GM19467 (cell line): ENCODE measurements around the gene ZNF385B.
"Not testable (repeated sequence)": the region's sequence is repeated elsewhere in the genome, so short reads cannot be mapped to it uniquely, and the experiment has no call there.

Experiments used
- ATAC-seq: cut with Tn5 transposase; IDR thresholded peaks from one replicate; pipeline ENCODE4 v1.9.1; 2021; ENCODE audit warnings: mild to moderate bottlenecking, moderate library complexity; ENCODE audit not compliant: unreplicated experiment

ZNF385B gene

DNA sequence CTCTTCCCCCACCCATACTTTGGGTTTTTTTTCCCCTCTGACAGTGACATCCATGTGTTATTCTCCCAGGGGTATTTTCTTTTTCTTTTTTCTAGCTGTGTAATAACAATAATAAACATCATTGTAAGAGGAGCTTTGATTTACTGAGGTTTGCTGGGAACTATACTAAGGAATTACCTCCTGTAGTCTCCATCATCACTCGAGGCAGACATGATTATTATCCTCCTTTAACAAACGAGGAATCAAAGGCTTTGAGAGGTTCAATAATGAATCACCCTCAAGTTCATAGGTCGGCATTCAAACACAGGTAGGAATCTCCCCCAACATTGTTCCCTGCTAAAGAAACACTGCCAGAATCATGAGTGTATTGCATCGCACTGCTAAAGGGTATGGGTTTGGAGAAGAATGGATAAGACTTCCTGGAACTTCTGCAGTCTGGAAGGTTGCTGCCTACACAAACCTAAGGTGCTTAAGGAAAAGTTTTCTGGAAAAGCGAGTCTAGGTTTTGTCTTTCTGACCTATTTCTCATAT, 336.5 kb downstream of the ZNF385B start:
- no peak for ATAC-seq

DNA sequence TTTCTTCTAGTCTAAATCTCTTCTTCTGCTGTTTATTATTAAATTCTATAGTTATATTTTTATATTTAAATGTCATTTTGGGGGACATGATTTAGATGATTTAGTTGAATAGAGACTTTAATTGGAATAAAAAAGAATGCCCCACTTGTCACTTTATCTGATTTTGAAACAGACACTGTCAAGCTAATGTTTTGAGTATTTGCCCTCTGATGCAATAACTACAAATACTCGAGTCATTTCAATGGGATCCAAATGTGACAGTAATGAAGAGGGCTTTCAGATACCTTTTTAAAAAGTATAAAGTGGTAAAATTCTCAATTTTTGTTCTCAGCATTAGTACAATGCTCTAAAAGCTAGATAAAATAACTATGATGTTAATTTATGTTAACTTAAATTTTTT, 339.5 kb downstream of the ZNF385B start:
- ATAC-seq = no peak

DNA sequence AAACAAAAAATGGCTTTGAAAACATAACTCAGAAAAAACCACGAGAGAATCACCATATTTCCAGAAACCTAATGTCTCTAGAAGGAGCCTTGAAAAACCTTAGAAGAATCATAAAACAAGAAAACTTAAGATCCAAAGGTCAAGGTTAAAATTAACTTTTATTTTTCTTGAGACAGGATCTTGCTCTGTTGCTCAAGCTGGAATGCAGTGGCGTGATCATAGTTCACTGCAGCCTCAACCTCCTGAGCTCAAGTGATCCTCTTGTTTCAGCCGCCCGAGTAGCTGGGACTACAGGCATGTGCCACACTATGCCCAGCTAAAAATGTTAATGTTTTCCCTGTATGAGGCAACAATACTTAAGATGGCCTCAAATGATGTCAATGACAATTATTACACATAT, 342.6 kb downstream of the ZNF385B start:
- ATAC-seq = no peak

DNA sequence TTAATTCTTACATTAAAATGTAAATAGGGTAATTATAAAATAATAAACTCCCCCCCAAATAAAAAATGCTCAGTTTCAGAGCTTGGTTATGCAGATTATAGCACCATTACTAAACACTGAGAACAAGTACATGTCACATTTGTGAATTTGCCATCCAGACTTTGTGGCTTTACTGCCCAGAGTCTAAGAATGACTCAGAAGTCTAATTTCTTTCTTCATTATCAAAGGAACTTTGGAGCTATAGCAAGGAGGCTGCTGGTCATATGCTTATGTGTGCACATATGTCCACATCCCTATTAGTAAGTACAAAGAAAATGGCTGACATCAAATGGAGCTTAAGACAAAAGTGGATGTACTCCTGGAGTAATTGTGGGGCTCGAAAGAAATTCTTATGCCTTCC, 348.2 kb downstream of the ZNF385B start:
- no peak for ATAC-seq

DNA sequence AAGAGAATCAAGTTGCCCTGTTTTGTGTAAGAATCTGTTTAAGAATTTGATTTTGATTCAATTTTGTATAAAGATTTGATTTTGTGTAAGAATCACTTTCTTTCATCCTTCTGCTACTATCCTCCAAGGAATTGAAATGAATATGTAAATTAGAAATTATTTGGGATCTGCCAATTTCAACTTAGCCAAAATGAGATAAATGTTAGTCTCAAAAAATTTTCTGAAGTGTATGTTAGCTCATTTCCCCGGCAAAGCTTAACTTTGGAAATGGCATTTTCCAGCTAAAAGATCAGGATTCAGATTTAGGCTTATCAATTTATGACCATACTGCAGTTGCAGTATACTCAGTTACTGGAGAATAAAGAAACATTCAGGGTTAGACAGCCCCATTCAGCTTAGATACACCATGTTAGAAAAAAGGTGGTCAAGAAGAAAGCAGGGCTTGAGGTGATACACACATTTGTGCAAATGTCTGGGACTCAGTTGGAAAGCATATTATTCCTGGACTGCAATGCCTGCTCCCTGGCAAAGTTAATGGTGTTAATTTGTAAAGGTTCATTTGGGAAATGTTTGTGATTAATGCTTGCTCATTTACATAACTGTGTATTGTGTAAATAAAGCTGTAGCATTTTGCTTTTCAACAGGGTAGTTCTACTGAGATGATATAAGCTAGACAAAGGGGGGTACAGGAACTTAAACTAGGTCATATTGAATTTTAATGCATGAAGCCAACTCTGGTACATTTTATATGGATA, 349.0 kb downstream of the ZNF385B start:
- no peak for ATAC-seq

DNA sequence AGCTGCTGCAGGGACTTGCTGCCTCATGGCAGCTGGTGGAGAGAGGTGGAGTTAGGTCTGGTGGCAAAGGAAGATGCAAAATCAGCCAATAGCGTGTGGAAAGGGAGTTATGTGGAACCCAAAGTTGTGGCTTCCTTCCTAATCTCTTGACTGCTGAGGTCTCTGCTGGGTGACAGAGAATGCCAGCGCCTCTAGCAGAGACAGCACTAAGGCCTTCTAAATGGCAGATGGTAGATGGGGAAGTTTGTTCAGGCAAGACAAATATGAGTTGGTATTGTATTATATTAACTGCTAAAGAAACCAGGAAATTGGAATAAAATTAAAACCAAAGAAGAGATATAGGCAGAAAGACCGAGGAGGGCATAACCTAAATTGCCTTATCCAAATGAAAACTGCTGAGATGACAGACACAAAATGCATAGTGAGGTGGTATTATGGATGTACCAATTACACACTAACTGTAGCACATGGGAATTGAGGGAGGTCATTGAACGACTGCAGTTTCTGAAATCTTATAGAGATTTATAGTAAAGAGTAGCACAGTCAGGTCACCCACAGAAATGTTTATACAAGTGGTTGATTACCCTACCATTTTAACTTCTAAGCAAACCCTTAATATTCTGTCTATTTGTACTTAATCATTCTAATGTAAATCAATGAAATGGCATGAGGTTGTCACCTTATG, 350.2 kb downstream of the ZNF385B start:
- no peak for ATAC-seq

DNA sequence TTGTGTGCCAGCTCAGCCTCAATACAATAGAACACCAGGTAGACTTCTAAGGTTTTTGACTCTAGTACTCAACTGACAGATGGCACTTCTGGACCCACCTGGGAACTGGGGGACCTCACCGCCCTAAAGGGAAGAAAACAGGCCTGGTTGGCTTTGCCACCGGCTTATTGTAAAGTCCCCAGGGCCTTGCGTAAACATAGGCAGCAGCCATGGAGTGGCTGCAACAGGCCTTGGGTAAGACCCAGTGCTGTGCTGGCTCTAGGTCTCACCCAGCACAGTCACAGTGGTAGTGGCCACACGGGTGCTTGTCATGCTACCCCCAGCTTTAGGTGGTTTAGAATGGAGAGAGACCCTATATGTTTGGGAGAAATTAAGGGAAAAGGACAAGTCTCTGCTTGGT, 366.1 kb downstream of the ZNF385B start:
- no peak for ATAC-seq

DNA sequence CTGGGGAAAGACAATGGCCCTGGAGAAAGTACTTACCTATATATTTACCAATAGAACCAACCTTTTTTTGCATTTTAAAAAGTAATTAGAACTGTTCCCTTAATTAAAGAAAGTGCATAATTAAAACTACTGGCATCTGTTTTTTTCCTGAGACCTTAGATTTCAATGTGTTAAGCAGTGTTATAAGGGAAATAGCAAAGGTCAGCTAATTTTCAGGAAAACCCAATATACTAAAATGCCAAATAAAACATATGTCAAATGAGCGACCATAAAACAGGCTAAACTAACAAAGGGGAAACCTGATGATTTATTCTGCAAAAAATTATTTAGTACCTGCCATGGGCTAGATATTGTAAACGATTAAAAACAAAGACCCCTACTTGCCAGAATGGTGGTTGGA, 372.8 kb downstream of the ZNF385B start:
- no peak for ATAC-seq

DNA sequence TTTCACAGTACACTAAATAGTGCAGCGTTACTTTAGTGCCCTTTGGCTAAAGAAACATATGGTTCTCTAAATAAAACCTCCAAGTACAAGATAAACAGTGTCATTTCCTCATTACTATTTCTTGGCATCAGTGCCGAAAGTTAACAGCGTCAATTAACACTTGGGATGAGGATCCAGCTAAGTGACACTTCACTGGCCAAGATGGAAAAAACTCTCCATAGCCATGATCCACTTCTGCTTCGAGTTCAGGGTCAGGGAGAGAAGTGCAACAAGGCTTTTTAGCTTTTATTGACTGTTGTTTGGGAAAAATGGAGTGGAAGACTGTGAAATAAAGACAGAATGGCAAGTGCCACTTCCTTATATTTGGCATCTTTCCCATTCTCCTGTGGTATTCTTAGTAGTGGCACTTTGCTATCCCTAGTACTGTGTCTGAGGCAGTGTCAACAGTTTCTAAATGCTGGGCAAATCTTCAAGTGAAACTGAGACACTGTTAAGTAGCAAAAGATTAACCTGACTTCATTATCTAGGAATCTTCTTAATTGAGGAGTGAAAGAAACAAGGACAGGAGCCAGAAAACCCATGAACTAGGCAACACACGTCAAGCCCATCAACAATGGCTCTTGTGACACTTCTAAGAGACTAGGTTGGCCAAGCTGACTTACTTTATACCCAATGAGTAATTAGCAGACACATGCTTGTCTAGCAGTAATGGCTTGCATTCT, 374.2 kb downstream of the ZNF385B start:
- no peak for ATAC-seq

DNA sequence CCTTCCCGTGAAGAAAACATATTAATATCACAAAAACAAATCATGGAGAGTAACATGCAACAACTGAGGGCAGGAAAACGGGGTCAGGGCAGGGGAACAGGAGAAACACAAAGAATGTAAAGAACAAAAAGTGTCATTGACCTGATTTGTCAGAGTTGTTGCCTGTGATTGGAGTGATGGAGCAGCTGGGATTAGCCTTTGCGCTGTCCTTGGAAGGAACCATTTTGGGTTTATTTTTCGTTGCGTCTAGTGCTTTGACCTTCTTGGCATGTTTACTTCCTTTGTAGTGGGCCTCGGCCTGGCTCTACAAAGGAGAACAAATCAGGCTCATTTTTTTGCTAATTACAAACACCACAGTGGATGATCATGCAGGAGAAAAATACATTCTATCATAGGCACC, 378.3 kb downstream of the ZNF385B start:
- no peak for ATAC-seq

DNA sequence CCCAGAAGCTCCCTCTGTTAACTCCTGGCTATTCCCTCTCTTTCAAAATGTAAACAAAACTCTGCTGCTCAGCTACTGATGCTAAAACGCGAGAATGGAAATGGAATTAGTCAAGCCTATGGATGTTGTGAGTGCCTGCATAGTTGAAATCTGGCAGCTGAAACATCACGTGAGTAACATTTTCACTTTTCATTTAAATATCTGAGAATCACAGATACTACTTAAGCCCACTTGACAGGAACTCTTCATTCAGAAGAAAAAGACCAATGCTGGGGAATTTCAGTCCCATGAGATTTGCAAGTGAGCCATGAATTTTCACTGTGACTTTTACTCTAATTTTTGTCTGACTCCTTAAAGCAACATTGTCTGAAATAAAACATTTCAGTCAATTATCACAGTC, 381.5 kb downstream of the ZNF385B start:
- ATAC-seq = no peak

DNA sequence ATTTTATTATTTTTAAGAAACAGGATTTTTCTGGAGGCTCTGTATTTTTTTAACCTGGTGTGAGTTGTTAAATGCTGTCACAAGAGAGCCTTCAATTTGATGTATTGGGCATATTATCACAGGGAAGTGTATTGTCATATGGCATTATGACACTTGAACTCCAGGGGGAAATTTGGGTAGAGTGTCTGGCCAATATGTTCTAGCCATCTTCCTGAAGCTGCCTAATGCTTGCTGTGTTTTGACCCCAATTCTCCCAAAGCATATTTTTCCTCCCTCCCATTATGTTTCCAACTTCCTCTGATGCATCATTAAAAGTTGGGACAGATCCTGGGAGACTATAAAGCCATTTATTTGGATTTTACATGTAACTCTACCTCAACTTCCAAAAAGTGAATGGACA, 382.6 kb downstream of the ZNF385B start:
- ATAC-seq = no peak

DNA sequence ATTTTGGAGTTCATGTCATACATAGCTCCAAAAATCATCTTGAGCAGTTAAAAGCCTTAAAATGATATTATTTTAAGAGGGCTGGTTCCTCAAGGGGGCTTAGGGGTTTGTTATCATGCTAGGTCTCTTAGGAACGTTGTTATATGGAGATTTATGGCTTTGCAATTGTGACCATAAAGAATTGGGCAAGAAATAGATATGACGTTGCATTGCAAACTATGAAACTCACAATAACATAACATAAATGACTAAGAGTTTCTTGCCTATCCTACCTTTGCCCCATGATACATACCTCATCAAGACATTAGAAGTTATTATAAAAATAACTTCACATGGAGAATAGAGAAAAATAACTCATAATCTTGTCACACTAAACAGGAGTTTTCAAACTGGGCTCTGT, 390.4 kb downstream of the ZNF385B start:
- ATAC-seq = no peak

DNA sequence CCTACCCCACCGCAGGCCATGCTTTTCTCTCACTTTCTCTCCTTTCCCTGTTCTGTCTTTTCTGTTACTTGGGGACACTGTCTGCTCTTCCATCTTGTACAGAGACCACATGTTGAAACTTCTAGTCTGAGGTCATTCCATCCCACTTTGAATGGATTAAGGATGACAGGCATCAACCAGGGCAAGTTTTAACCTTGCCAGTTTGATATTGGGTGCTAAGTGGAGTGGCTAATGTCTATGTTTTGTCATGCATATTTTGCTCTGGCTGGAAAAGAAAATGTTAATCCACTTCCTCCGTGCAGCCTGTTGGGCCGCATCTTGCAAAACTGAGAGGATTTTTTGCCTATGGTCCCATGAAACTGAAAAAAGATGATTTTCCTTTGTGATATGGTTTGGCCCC, 391.3 kb downstream of the ZNF385B start:
- ATAC-seq = no peak

DNA sequence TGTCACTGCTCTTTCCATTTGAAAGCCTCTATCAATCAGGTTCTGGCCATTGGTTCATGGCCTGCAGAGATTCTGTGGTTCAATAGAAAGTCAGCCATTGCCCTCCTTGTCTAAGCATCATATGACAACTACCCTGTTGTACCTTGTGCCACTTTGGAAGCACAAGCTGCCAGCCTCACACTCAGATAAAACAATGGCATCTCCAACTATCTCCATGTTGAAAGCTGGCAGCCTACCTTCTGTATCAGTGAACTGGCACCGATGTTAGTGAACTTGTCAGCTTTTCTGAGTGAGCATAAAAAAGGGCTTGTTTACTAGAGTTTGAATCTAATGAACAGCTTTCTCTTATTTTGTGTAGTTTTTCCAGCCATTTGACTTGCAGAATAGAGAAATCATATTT, 393.5 kb downstream of the ZNF385B start:
- no peak for ATAC-seq

DNA sequence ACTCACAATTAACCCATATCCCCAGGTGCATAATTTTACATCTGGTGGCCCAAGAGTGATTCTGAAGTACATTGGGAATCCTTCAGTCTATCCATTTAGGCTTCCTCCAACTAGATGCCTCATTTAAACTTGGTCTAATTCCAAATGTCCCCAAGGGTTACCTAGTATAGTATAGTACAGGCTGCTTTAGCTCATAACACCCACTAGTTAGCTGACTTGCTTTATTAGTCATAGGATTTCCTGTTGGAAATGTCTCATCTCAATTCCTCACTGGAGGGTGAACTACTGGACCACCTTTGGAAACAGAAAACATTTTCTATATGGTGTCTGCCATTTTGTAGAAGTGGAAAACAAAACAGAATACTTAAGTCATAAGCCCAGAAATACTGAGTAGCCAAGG, 394.3 kb downstream of the ZNF385B start:
- ATAC-seq = no peak

DNA sequence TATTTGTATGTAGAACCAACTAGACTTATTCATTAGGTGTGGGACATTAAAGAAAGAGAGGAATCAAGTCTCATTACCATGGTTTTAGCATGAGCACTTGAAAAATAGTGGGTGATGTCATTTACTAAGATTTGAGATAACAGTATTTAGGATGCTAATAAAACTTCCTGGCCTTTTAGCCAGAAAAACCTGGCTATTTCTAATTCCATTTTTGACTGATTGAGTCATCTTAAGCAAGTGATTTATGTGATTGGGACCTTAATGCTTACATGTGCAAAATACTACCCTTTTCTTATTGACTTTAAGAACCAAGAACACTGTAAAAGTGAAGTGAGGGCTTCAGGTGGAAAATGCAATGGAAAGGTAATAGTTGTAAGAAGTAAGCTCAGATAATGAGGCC, 400.0 kb downstream of the ZNF385B start:
- ATAC-seq = no peak

DNA sequence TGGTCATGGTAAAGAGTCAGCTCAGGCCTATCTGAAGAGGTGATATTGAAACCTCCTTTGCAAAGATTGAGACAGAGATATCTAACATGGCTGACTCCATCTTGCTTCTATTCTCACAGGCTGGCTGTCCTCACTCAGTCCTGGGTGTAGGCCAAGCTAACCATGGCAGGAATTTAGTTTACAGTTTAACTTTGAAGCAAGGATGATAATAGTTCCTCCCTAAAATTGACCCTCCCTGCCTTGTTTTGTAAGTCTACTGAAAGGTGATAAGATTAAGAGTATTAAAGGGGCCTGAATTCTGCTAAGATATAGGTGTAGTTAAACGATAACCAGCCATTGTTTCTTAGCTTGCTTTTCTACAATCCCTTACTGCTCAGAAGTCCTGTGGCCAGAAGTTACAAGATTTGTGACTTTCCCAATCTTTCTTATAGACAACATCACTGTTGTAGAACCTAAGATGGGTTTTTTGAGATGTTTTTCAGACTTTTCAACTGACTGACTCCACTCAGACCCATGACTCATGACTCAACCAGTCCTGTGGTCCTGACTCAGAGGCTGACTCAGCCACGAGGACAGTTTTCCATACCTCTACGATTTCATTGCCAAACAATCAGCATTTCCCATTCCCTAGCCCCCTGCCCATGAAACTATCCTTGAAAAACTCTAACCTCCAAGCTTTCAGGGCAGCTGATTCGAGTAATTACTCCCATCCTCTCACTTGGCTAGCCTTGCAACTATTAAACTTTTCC, 401.1 kb downstream of the ZNF385B start:
- no peak for ATAC-seq

DNA sequence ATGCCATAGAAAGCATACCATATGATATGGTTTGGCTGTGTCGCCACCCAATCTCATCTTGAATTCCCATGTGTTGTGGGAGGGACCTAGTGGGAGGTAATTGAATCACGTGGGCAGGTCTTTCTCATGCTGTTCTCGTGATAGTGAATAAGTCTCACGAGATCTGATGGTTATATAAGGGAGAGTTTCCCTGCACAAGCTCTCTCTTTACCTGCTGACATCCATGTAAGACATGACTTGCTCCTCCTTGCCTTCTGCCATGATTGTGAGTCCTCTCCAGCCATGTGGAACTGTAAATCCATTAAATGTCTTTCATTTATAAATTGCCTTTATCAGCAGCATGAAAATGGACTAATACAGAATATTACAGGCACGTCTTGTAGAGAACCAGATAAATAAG, 403.3 kb downstream of the ZNF385B start:
- not testable (repeated sequence) for ATAC-seq

DNA sequence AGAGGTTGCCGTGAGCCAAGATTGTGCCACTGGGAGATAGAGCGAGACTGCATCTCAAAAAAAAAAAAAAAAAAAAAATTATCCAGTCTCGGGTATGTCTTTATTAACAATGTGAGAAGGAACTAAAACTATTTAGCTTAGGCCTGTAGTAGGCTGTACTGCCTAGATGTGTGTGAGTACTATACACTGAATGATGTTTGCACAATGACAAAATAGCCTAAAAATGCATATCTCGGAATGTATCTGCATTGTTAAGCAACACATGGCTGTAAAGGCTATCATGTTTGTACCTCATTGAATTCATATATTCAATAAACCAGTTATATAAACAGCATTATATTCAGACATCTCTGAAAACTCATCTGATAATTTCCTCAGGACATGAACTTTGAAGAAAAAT, 405.6 kb downstream of the ZNF385B start:
- no peak for ATAC-seq

DNA sequence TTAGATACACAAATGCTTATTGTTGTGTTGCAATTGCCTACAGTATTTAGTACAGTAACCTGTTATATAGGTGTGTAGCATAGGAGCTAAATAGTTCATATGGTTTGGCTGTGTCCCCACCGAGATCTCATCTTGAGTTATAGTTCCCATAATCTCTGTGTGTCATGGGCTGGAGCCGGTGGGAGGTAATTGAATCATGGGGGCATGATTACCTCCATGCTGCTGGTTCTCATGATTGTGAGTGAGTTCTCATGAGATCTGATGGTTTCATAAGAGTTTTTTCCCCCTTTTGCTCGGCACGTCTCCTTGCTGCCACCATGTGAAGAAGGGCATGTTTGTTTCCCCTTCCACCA, 406.3 kb downstream of the ZNF385B start:
- ATAC-seq = no peak
